HEK293T (cell line): ENCODE measurements around the gene PSMD5.
A peak's percentile ranks its signal among the peaks of the same experiment; 100 is the strongest.
"Not testable (repeated sequence)": the region's sequence is repeated elsewhere in the genome, so short reads cannot be mapped to it uniquely, and the experiment has no call there.

Experiments
- CTCF ChIA-PET: fragments of 350-600 bp; formaldehyde crosslinking; extraction: SDS; loops from one replicate; lab custom pipeline; 2021; ENCODE audit warnings: antibody characterized with exemption, inconsistent platforms; lab: Yijun Ruan, JAX
- POLR2A ChIA-PET: fragments of 350-600 bp; formaldehyde crosslinking; extraction: SDS; loops from one replicate; lab custom pipeline; 2020; ENCODE audit warnings: antibody characterized with exemption, inconsistent platforms; lab: Yijun Ruan, JAX
- DNase-seq: peaks from one replicate; pipeline ENCODE4 v3.0.0; 2012; ENCODE audit warnings: mixed read lengths; ENCODE audit errors: extremely low spot score
- ARNT ChIP-seq: fragments of 450-650 bp; IDR thresholded peaks from 2 replicates; pipeline ENCODE4 v1.6.1; 2017; ENCODE audit warnings: mild to moderate bottlenecking
- BHLHE40 ChIP-seq: fragments of 450-650 bp; IDR thresholded peaks from 2 replicates; pipeline ENCODE4 v1.6.1; 2016; ENCODE audit warnings: mild to moderate bottlenecking, moderate library complexity, borderline replicate concordance
- CTBP1 ChIP-seq: fragments of 450-650 bp; IDR thresholded peaks from 2 replicates; pipeline ENCODE4 v1.6.1; 2016; ENCODE audit warnings: borderline replicate concordance
- ELF4 ChIP-seq: fragments of 450-650 bp; IDR thresholded peaks from 2 replicates; pipeline ENCODE4 v1.6.1; 2017; ENCODE audit warnings: antibody characterized with exemption
- FOXA1 ChIP-seq: fragments of 450-650 bp; IDR thresholded peaks from 2 replicates; pipeline ENCODE4 v1.6.1; 2016; ENCODE audit warnings: mild to moderate bottlenecking
- FOXK2 ChIP-seq: fragments of 450-650 bp; IDR thresholded peaks from 2 replicates; pipeline ENCODE4 v1.6.1; 2016; ENCODE audit warnings: mild to moderate bottlenecking
- FOXM1 ChIP-seq: fragments of 450-650 bp; IDR thresholded peaks from 2 replicates; pipeline ENCODE4 v1.6.1; 2017; ENCODE audit warnings: mild to moderate bottlenecking, borderline replicate concordance
- HDGF ChIP-seq: fragments of 450-650 bp; IDR thresholded peaks from 2 replicates; pipeline ENCODE4 v1.6.1; 2017; ENCODE audit warnings: antibody characterized with exemption, borderline replicate concordance
- L3MBTL2 ChIP-seq: fragments of 450-650 bp; conservative IDR thresholded peaks from 2 replicates; pipeline ENCODE4 v1.6.1; 2016; ENCODE audit warnings: mild to moderate bottlenecking
- LEF1 ChIP-seq: fragments of 450-650 bp; IDR thresholded peaks from 2 replicates; pipeline ENCODE4 v1.6.1; 2017; ENCODE audit warnings: mild to moderate bottlenecking, borderline replicate concordance
- NFRKB ChIP-seq: fragments of 450-650 bp; IDR thresholded peaks from 2 replicates; pipeline ENCODE4 v1.6.1; 2016; ENCODE audit warnings: mild to moderate bottlenecking, moderate library complexity
- SP1 ChIP-seq: fragments of 450-650 bp; IDR thresholded peaks from 2 replicates; pipeline ENCODE4 v1.6.1; 2017
- SUZ12 ChIP-seq: fragments of 450-650 bp; IDR thresholded peaks from 2 replicates; pipeline ENCODE4 v1.6.1; 2016; ENCODE audit warnings: mild to moderate bottlenecking
- TARDBP ChIP-seq: fragments of 450-650 bp; IDR thresholded peaks from 2 replicates; pipeline ENCODE4 v1.6.1; 2016
- ZNF384 ChIP-seq: fragments of 450-650 bp; IDR thresholded peaks from 2 replicates; pipeline ENCODE4 v1.6.1; 2016
- TF ChIP-seq, protein P1 (sequence below): fragments of 450-650 bp; IDR thresholded peaks from 2 replicates; pipeline ENCODE4 v1.6.1; 2016

PSMD5 gene

GRCh38 chr9:120829650-120830049 is 13.1 kb downstream of the PSMD5 start:
- TF ChIP-seq L3MBTL2 (no peak), CTBP1 (no peak), NFRKB (no peak), HDGF (no peak), ZNF384 (no peak), ELF4 (no peak), FOXM1 (no peak), BHLHE40 (no peak)
- DNase-seq: no peak
- POLR2A ChIA-PET: no interaction called here
- CTCF ChIA-PET: no interaction called here

- POLR2A ChIA-PET: no interaction called here
- CTCF ChIA-PET: interaction anchor here (0.7 kb wide), 1 partner anchor 68 kb away, joined by 3 read pairs; no protein-coding TSS in a partner anchor
- DNase-seq: no peak
- TF ChIP-seq LEF1 (no peak), SUZ12 (no peak), NFRKB (no peak), CTBP1 (no peak), HDGF (no peak), ELF4 (no peak), BHLHE40 (no peak), FOXK2 (no peak), L3MBTL2 (no peak), FOXM1 (no peak), TARDBP (no peak), FOXA1 (no peak)
- TF ChIP-seq, protein P1, sequence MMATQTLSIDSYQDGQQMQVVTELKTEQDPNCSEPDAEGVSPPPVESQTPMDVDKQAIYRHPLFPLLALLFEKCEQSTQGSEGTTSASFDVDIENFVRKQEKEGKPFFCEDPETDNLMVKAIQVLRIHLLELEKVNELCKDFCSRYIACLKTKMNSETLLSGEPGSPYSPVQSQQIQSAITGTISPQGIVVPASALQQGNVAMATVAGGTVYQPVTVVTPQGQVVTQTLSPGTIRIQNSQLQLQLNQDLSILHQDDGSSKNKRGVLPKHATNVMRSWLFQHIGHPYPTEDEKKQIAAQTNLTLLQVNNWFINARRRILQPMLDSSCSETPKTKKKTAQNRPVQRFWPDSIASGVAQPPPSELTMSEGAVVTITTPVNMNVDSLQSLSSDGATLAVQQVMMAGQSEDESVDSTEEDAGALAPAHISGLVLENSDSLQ: no peak
These were observed 22.6 kb downstream of the PSMD5 start for GRCh38 chr9:120820095-120820494.

DNA sequence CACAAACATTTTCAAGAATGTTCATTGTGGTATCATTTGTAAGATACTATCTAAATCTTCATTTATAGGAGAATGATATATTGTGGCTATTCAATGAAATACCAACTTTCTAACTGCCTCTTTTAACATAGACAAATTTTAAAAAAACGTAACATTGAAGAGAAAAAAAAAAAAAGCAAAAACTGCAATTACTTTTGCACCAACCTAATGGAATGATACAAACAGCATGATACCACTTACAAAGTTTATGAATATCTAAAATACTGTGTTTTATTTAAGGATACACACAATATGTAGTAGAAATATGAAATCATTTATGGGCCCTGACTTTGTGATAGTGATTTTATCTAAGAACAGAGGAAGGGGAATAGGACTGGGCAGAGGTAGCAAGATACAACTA is 24.1 kb downstream of the PSMD5 start:
- DNase-seq: no peak
- TF ChIP-seq NFRKB: no peak
- TF ChIP-seq TARDBP: no peak
- TF ChIP-seq BHLHE40: no peak
- peak; percentile 51; the same call in 1 of the 2 replicates for TF ChIP-seq ELF4
- TF ChIP-seq SUZ12: no peak
- no peak for TF ChIP-seq CTBP1
- ChIA-PET POLR2A (no interaction called here), CTCF (no interaction called here)

DNA sequence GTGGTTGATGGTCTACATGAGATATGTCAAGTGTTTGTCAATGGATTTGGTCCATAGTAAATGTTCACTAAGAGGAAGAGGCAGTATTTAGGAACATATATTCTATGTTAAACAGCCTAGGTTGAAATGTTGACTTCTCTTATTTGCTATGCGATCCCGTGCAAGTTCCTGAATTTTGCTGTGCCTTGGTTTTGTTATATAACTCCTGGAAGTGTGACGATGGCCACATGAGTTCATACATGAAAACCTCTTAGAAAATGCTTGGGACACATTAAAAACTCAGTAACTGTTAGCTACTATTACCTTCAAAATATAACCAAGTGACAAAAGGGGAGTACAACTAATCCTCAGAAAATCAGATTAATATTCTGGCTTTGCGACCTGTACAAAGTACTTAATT is 27.6 kb downstream of the PSMD5 start:
- DNase-seq: no peak
- no peak for TF ChIP-seq FOXK2
- no peak for TF ChIP-seq ELF4
- no peak for TF ChIP-seq SP1
- no peak for TF ChIP-seq SUZ12
- no peak for TF ChIP-seq L3MBTL2
- no peak for TF ChIP-seq ZNF384
- no peak for TF ChIP-seq HDGF
- TF ChIP-seq, protein P1: no peak
- TF ChIP-seq LEF1: no peak
- TF ChIP-seq NFRKB: no peak
- no peak for TF ChIP-seq CTBP1
- no peak for TF ChIP-seq FOXA1
- no peak for TF ChIP-seq TARDBP
- POLR2A ChIA-PET: no interaction called here

GRCh38 chr9:120808931-120809330 is 33.8 kb downstream of the PSMD5 start:
- no peak for TF ChIP-seq FOXM1
- TF ChIP-seq NFRKB: no peak
- no peak for TF ChIP-seq SP1
- ChIA-PET CTCF (no interaction called here), POLR2A (no interaction called here)
- DNase-seq: no peak

More for the DNA sequence above, 27.6 kb downstream of the PSMD5 start:
- CTCF ChIA-PET: no interaction called here

- ChIA-PET CTCF (no interaction called here), POLR2A (no interaction called here)
- DNase-seq: no peak
- TF ChIP-seq SUZ12: no peak
- TF ChIP-seq ARNT: no peak
- TF ChIP-seq, protein P1: no peak
- no peak for TF ChIP-seq BHLHE40
- TF ChIP-seq CTBP1: no peak
- no peak for TF ChIP-seq HDGF
- no peak for TF ChIP-seq FOXK2
- no peak for TF ChIP-seq LEF1
- no peak for TF ChIP-seq FOXA1
- no peak for TF ChIP-seq TARDBP
- TF ChIP-seq SP1: no peak
- TF ChIP-seq L3MBTL2: no peak
- no peak for TF ChIP-seq ELF4
- TF ChIP-seq FOXM1: no peak
- no peak for TF ChIP-seq NFRKB
These were observed 34.9 kb downstream of the PSMD5 start for GRCh38 chr9:120807607-120808379.

DNA sequence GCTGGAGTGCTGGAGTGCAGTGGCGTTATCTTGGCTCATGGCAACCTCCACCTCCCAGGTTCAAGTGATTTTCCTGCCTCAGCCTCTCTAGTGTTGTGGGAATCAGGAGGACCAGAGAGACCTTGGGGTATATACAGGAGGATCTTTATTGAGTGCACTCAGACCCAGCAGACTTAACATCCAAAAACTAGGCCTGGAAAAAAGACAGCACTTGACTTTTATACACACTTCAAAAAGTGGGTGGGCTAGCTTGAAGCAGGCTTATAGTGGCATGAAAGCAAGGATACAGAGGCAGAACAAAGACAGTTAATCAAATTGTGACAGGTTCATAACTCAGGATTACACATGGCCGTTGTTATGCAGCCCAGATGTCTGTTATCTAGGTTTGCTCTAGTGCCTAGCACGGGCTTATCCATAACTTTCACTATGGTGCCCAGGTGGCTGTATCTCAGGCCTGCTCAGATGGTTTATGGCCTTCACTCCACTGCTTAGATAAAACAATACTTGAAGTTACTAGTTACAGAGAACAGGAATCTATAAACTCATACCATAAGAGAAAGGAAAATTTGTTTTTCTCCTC is 37.8 kb downstream of the PSMD5 start:
- POLR2A ChIA-PET, DNase-seq, CTCF ChIA-PET: not testable (repeated sequence)
